CMK (cell line): ENCODE data around the gene ANGPTL8.

Source experiments
- DNase-seq: peaks from one replicate; pipeline ENCODE4 v3.0.0-alpha.2; 2010; ENCODE audit warnings: low read depth

ANGPTL8 gene, protein sequence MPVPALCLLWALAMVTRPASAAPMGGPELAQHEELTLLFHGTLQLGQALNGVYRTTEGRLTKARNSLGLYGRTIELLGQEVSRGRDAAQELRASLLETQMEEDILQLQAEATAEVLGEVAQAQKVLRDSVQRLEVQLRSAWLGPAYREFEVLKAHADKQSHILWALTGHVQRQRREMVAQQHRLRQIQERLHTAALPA

DNA sequence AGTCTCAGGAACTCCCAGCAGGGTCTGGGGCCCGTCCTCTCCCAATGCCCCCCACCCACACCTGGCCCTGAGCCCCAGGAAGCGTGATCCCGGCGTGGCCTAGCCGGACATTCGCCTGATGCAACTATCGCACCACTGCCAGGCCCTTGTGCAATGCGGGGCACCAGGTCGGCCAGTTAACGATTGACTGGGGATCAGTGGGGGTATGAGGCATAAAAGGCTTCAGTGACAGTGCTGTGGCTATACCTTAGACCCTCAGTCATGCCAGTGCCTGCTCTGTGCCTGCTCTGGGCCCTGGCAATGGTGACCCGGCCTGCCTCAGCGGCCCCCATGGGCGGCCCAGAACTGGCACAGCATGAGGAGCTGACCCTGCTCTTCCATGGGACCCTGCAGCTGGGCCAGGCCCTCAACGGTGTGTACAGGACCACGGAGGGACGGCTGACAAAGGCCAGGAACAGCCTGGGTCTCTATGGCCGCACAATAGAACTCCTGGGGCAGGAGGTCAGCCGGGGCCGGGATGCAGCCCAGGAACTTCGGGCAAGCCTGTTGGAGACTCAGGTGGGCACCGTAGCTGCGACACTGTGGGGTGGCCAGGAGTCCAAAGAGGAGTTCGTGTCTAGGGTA lies at the start of gene ANGPTL8:
Gene ANGPTL8, plus strand, starts transcription at position 243 of the 624 bp plus-strand sequence. Its CDS starts 19 bp downstream, at position 262.
- DNase-seq = no peak

GRCh38 chr19:11190501-11190900 lies 48.9 kb upstream of the ANGPTL8 start:
- no peak for DNase-seq

- DNase-seq = no peak
These were observed 48.1 kb upstream of the ANGPTL8 start for GRCh38 chr19:11191273-11191755.

DNA sequence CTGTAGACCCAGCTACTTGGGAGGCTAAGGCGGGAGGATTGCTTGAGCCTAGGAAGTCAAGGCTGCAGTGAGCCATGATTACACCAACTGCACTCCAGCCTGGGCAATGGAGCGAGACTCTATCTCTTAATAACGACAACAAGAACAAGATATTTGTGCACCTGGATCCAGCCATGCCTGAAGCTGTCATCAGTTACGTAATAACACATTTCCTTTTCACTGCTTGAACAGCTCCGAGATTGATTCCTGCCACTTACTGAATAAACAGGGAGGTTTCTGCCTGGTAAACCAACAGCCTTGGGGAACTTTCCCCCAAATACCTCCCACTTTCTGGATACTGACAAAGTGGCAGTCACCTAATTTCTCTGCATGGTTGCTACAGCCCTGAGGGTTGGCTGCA lies 47.5 kb upstream of the ANGPTL8 start:
- no peak for DNase-seq

DNA sequence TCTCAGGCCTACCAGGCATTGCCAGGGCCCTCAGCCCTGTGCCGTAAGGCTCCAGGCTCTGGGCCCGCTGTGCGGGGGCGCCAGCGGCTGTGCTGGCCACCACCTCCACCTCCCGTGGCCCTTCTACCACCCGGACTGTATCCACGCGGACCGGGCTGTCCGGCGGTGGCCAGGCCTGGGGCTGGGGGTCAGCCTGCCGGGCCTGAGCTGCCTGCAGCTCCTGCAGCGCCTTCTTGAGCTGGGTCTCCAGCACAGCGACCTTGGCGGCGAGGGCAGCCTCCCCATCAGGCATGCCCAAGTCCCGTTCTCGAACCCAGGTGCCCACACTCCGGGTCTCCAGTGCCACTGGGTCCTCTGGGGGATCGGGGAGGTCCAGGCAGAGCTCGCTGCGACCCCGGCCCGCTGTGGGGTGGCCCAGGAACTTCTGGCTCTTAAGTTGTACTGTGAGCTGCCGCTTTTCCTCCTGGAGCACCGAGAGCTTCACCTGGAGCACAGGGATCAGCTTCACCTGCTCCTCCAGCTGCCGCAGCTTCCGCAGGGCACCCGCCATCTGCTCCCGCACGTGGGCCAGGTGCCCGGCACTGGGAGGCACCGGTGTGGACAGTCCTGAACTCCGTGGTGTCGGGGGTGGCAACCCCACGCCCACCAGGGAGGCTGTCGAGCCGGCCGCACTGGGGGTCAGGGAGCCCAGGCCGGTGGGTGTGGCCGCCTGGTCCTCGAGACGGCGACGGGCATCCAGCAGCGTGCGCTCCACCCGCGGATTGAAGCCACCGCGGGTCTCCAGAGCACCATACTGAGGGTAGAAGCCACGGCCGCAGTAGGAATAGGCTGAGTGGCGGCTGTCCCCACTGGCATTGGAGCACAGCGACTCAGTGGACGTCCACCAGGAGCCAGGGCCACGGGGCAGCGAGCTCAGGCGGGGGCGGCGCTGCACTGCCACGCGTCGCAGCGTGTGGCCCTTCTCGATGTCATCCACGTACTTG lies 46.2 kb upstream of the ANGPTL8 start:
- no peak for DNase-seq

- DNase-seq = no peak
These were observed 45.2 kb upstream of the ANGPTL8 start for GRCh38 chr19:11194173-11194572.

DNA sequence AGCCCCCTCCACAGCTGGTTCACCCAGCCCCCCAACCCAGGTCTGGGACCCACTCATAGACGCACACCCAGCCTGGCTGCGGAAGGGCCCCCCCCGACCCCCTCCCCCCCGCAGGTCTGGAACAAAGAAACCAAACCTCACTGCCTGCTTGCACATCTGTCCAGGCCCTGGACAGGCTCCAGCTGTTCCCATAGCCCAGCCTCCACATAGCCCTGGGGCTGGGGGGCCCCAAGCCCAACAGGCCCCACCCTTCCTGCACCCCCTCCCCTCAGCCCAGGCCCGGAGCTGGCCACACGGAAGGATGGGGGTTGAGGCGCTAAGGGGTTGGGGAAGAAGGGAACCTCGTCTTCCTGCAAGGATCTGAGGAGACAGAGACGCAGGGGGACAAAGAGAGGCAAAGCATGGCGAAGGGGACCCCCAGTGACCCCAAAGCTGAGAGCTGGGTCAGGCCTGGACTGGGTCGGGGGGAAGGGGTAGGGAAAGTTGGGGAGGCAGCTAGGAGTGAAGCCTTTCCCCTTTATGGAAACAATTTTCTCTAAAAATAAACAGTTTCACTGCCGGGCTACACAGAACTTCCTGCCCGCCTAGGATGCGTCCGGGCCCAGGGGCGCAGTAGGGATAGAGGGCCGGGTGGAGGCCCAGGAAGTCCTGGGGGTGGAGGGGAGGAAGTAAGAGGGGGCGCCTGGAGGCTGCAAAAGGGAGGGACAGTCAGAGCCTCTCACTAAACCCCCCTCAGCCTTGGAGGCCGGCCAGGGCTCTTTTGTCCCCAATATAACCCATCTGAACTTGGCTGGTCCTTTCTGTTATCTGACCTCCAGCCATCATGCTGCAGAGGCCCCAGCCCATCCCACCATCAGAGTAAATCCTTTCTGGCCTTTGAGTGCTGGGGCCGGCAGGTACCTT lies 44.5 kb upstream of the ANGPTL8 start:
- DNase-seq = no peak

DNA sequence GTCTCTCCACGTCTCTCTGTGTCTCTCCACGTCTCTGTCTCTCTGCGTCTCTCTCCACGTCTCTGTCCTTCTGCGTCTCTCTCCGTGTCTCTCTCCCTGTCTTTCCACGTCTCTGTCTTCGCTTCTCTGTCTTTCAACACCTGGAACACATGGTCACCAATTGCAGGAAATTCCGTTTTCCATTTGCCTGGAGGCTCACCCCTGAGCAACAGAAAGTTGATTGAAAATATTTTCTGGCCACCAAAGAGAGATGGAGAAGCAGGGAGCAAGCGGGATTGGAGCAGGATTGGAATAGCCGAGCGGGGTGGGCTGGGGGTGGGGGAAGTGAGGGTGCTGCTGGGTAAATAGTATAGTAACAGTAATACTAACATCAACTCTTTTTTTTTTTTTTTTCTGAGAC lies 43.7 kb upstream of the ANGPTL8 start:
- no peak for DNase-seq

DNA sequence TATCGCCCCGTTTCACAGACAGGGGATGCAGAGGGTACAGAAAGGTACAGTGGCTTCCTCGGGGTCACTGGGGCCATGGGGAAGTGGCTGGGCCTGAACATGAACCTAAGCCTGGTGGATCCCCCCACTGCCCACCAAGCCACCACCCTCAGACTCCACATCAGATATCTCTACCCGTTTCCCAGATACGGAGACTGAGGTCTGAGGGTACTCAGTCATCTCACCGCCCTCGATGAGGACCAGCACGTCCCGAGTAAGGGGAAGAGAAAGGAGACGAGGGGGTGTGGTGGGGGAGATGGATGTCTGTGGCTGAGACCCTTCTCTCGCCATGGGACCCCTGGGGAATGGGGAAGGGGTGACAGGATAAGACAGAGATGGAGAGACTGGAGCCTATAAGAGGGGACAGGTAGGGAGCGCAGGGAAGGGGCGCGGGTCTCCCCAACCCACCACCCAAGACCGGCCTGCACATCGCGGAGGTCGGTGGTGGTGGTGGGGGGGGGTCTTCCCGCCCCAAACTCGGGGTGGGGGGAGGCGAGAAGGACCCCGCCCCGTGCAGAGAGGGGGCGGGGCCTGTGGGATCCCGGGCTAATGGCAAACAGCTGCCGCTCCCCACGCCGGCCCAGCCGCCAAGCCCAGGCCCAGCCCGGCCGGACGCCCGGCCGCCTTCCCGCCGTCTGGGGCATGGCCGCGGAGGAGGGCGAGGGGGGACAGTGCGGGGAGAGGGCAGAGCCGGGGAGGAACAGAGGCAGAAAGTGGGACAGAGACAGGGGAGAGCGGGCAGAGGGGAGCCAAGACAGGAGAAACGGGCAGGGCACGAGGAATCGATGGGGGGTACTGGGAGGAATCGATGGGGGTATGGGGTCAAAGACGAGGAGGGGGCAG lies 42.8 kb upstream of the ANGPTL8 start:
- DNase-seq = no peak

GRCh38 chr19:11197291-11198174 lies 41.9 kb upstream of the ANGPTL8 start, which contains the start of gene KANK2:
Gene KANK2 (minus strand): TSS chr19:11197545. CDS start chr19:11194511, 3,034 bp downstream.
- DNase-seq = no peak

DNA sequence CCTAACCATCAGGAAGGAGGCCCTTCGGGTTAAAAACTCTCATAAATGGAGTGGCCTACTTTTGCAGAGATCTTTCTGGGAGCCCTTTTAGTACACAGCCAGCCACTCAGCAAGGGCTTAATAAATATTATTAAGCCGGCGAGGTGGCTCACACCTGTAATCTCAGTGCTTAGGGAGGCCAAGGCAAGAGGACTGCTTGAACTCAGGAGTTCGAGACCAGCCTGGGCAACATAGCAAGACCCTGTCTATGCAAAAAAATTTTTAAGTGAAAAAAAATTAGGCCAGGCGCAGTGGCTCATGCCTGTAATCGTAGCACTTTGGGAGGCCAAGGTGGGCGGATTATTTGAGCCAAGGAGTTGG lies 41.3 kb upstream of the ANGPTL8 start:
- DNase-seq = no peak

- DNase-seq = no peak
These were observed 40.5 kb upstream of the ANGPTL8 start for GRCh38 chr19:11198769-11199424.

DNA sequence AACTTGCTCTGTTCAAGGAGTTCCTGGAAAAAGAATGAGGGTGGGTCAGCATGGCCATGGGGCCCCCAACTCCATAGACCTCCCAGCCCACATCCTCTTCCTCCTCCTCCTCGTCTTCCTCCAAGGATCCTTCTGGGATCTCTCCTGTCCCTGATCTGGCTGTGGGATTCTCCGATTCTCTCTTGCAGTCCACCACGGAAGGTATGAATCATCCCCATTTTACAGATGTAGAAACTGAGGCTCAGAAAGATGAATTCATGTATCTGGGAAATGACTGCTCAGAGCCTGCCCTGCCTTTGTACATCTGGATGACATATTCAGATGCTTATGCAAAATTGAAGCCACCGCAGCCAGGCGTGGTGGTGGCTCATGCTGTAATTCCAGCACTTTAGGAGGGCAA lies 39.9 kb upstream of the ANGPTL8 start:
- DNase-seq = no peak

GRCh38 chr19:11200015-11200574 lies 39.3 kb upstream of the ANGPTL8 start:
- no peak for DNase-seq

- DNase-seq = no peak
These were observed 38.5 kb upstream of the ANGPTL8 start for GRCh38 chr19:11200931-11201330.

GRCh38 chr19:11201791-11202190 lies 37.6 kb upstream of the ANGPTL8 start:
- no peak for DNase-seq

DNA sequence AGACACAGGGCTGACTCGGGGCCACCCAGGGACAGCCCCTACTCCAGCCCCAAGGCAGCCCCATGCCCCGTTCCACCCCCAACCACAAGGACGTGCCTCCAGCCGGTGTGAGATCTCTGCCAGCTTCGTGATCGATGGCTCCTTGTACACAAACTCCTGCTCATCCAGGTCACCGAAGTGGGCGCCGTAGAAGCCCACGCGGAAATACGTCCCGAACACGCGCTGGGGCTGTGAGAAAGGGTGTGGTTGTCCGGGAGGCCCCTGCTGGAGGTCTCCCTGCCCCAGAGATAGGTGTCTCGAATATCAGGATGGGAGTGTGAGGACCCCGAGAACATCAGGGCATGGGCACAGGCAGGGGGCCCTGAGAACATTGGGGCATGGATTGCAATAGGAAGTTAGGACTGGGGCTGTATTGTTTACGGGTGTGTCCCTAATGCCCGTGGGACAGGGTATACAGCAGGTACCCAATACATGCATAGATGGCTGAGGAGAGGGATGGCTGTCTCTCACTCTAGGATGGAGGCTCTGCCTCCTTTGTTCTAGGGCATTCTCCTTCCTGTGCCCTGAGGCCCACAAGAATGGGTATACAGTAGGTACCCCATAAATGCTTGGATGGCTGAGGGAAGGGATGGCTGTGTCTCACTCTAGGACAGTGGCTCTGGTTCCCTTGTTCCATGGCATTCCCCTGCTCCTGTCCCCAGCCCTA lies 36.8 kb upstream of the ANGPTL8 start:
- no peak for DNase-seq
